ENCODE measurements around the gene CBX2.

Gene CBX2

GRCh38 chr17:79811868-79812352, 34.0 kb downstream of the CBX2 start:
- DNase-seq (ENCODE audit: low read depth in 3 of 3), result no peak

GRCh38 chr17:79812353-79813258, 34.7 kb downstream of the CBX2 start:
- DNase-seq (ENCODE audit: low read depth in 3 of 3), result no peak

GRCh38 chr17:79813297-79814126, 35.6 kb downstream of the CBX2 start:
- no peak for DNase-seq (ENCODE audit: low read depth in 3 of 3)

GRCh38 chr17:79814127-79814973, 36.4 kb downstream of the CBX2 start:
- DNase-seq (ENCODE audit: low read depth in 3 of 3), result no peak

GRCh38 chr17:79814974-79815835, 37.3 kb downstream of the CBX2 start:
- DNase-seq (ENCODE audit: low read depth in 3 of 3), result no peak

GRCh38 chr17:79815836-79816461, 38.0 kb downstream of the CBX2 start:
- no peak for DNase-seq (ENCODE audit: low read depth in 3 of 3)

GRCh38 chr17:79818026-79818758, 40.2 kb downstream of the CBX2 start:
- no peak for DNase-seq (ENCODE audit: low read depth in 3 of 3)

- no peak for DNase-seq (ENCODE audit: low read depth in 3 of 3)
These were observed 41.1 kb downstream of the CBX2 start for GRCh38 chr17:79819085-79819484.

GRCh38 chr17:79819534-79820276, 41.8 kb downstream of the CBX2 start:
- no peak for DNase-seq (ENCODE audit: low read depth in 3 of 3)

GRCh38 chr17:79820959-79821330, 43.0 kb downstream of the CBX2 start:
- DNase-seq (ENCODE audit: low read depth in 3 of 3), result no peak

GRCh38 chr17:79821331-79822095, 43.6 kb downstream of the CBX2 start:
- DNase-seq (ENCODE audit: low read depth in 3 of 3), result no peak

- DNase-seq (ENCODE audit: low read depth in 3 of 3), result no peak
These were observed 44.7 kb downstream of the CBX2 start for GRCh38 chr17:79822583-79823124.

- DNase-seq (ENCODE audit: low read depth in 3 of 3), result no peak
These were observed 46.3 kb downstream of the CBX2 start for GRCh38 chr17:79824234-79824633.

GRCh38 chr17:79824893-79825579, 47.1 kb downstream of the CBX2 start:
- DNase-seq (ENCODE audit: low read depth in 3 of 3), result no peak

GRCh38 chr17:79825580-79825921, 47.6 kb downstream of the CBX2 start:
- DNase-seq (ENCODE audit: low read depth in 3 of 3), result no peak

- DNase-seq (ENCODE audit: low read depth in 3 of 3), result no peak
These were observed 48.3 kb downstream of the CBX2 start for GRCh38 chr17:79826204-79826680.
